Tibial nerve (tissue), 3 donors: Measurements from ENCODE around the gene ASB10.

ENCODE experiments used
- POLR2A ChIP-seq, 2 donors: fragments of 450-650 bp; IDR thresholded peaks; one replicate each; pipeline ENCODE4 v1.6.1; 2017; ENCODE audit warnings: antibody characterized with exemption in 2 of 2, mild to moderate bottlenecking in 2 of 2, moderate library complexity in 2 of 2
- TF ChIP-seq, protein P1 (sequence below), 5 experiments: fragments of 200-600 bp in 3 of 5; fragments of 450-650 bp in 2 of 5; sonication (generic) in 3 of 5; IDR thresholded peaks; one replicate each; pipeline ENCODE4 v1.5.1; 2016 to 2019; ENCODE audit warnings: antibody characterized with exemption in 5 of 5, mild to moderate bottlenecking in 3 of 5, moderate library complexity in 2 of 5

DNA sequence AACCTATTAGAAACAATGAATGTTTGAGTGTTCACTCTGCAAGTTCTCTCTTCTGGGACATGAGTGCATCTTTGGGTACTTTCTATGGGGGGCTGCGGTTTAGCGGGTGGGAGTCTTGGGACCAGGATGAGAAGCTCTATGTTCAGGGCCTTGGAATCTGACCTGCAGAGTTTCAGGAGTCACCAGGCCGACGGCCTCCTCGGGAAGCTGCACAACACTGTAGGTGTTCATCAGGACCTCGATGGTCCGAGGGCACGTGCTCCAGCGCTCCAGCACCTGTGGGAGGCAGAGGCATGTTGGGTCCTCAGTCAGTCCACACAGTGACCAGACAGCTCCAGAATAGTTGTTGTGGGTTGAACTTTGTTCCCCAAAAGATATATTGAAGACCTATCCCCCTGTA is 10.6 kb downstream of the ASB10 start:
- TF ChIP-seq, protein P1, sequence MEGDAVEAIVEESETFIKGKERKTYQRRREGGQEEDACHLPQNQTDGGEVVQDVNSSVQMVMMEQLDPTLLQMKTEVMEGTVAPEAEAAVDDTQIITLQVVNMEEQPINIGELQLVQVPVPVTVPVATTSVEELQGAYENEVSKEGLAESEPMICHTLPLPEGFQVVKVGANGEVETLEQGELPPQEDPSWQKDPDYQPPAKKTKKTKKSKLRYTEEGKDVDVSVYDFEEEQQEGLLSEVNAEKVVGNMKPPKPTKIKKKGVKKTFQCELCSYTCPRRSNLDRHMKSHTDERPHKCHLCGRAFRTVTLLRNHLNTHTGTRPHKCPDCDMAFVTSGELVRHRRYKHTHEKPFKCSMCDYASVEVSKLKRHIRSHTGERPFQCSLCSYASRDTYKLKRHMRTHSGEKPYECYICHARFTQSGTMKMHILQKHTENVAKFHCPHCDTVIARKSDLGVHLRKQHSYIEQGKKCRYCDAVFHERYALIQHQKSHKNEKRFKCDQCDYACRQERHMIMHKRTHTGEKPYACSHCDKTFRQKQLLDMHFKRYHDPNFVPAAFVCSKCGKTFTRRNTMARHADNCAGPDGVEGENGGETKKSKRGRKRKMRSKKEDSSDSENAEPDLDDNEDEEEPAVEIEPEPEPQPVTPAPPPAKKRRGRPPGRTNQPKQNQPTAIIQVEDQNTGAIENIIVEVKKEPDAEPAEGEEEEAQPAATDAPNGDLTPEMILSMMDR (IDR thresholded peaks at IDR 0.05): no peak
- TF ChIP-seq POLR2A (IDR thresholded peaks at IDR 0.05): no peak
